NCI-H1092 (cell line): ENCODE results near the gene DNMBP.
"Not testable (repeated sequence)": the region's sequence is repeated elsewhere in the genome, so short reads cannot be mapped to it uniquely, and the experiment has no call there.

Source experiments
- DNase-seq: peaks from one replicate; lab custom pipeline; 2025; lab: John Stamatoyannopoulos, UW

The DNMBP gene

GRCh38 chr10:99993701-99994689 lies 15.8 kb downstream of the DNMBP start:
- no peak for DNase-seq

GRCh38 chr10:99985637-99986036 lies 24.1 kb downstream of the DNMBP start:
- not testable (repeated sequence) for DNase-seq

DNA sequence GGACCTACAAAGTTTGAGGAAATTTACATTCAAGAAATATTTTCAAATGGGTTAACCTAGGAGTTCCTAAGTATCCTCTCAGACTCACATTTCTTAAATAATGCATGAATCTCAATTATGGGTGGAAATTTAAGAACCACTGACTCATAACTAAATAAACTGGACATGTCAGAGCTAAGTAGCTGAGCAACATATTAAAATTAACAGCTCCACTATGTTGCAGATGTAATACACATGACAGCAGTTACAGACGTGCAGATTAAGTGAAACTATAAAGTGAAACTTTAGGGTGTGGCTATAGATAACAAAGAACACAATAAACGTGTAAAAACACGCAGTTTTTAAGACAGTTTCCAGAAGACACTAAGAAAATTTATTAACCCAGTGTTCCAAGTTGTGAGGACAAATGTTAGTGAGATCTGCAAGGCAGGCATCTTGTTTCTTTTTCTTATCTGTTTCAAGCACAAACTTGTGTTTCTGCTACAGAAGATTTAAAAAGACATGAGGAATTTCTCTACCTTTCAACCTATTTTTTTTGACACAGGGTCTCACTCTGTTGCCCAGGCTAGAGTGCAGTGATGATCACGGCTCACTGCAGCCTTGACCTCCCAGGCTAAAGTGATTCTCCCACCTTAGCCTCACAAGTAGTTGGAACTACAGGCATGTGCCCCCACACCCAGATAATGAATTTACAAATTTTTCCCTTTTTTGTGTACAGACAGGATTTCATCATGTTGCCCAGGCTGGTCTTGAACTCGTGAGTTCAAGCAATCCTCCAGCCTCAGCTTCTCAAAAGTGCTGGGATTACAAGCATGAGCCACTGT lies 25.3 kb downstream of the DNMBP start:
- DNase-seq = no peak

GRCh38 chr10:99983280-99983988 lies 26.3 kb downstream of the DNMBP start:
- DNase-seq = no peak

DNA sequence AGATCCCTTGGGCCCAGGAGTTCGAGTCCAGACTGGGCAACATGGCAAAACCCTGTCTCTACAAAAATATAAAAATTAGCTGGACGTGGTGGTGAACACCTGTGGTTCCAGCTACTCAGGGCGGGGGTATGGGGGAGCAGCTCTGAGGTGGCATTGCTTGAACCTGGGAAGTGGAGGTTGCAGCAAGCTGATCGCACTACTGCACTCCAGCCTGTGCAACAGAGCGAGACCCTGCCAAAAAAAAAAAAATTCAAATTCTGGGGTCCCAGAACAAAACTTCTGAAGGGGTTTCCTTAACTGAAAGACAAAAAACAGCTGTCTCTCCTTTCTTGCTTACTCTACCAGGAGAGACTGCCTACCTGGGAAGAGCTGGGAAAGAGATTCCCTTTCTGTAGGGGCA lies 27.0 kb downstream of the DNMBP start:
- DNase-seq = no peak

- DNase-seq = no peak
These were observed 28.1 kb downstream of the DNMBP start for GRCh38 chr10:99981581-99982199.

DNA sequence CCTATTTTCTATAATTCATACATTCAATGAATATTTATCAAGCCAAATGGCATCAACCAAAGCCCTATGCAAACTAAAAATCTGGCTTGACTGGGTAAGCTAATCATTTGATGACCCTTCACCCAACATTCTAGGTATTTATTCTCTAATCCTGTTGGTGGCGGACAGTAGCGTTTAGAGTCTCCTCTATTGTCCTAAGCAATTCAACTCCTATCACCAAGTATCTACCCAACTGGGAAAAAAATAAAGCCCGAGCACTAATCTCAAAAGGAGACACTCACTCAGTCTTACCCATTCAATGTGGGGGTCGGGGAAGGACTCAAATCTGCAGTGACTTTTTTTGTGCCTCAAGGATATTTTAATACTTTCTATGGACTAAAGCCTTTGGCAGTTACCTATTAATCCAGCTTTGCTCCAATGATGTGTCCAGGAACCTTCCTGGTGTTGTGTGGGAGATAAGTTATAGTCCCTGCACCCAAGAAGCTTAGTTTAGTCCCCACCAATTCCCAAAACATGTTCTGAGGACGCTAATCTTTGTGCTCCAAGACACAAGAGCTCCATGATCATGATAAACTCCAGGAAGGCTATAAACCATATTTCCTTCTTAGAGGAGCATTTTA lies 30.6 kb downstream of the DNMBP start:
- DNase-seq = no peak

DNA sequence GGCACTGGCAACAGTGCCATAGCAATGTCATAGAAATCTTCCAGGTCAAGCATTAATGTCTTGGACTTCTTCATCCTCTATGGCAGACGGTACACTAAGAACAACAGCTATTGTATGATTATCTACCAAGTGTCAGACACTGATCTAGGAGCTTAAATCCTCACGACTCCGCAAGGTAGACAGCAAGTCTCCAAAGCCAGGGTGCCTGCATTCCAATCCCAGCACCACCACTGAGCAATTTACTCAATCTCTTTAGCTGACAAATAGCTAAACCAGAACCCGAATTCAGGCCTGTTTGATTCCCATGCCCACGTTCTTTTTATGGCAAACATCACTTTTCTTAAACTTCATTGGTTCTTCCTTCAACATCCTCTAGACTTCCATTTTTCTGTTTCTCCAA lies 31.8 kb downstream of the DNMBP start:
- no peak for DNase-seq

GRCh38 chr10:99976886-99977665 lies 32.7 kb downstream of the DNMBP start:
- DNase-seq = no peak

GRCh38 chr10:99975942-99976809 lies 33.6 kb downstream of the DNMBP start:
- DNase-seq = no peak

DNA sequence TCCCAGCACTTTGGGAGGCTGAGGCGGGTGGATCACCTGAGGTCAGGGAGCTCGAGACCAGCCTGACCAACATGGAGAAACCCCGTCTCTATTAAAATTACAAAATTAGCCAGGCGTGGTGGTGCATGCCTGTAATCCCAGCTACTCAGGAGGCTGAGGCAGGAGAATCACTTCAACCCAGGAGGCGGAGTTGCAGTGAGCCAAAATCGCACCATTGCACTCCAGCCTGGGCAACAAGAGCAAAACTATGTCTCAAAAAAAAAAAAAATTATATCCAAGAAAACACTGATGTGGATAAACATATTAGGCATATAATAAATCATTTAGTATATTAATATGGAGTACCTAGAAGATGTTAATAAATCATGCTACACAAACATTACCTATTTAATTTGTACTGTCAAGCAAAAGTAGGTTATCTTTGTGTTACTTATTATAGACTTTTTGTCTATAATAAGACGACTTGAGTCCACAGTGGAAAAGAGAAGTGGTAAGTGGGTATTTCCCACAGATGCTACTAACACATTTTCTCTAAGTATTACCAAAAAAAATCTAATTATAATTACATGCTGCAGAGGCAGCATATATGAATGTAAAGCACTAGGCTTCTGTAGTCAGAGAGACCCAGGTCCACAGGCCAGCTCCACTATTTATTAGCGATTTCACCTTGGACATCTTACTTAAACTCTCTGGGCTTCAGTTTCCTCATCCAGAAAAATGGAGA lies 34.5 kb downstream of the DNMBP start:
- DNase-seq = no peak

DNA sequence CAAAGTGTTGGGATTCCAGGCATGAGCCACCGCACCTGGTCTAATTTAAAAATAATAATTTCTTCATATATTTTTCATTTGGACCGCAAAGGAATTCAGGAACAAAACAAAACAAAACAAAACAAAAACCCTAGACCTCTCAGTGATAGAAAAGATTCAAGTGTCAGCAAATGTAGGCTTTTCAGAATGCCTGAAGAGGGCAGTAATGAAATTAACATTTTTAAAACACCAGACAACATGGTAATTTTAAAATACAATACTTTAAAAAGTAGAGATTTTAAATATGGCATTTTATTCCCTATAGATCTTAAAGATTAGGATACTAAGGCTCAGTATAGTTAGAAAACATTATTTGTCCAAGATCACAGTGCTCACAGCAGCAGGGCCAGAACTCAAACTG lies 36.6 kb downstream of the DNMBP start:
- no peak for DNase-seq

- DNase-seq = no peak
These were observed 41.8 kb downstream of the DNMBP start for GRCh38 chr10:99967961-99968360.

GRCh38 chr10:99966306-99966705 lies 43.4 kb downstream of the DNMBP start:
- DNase-seq = no peak

DNA sequence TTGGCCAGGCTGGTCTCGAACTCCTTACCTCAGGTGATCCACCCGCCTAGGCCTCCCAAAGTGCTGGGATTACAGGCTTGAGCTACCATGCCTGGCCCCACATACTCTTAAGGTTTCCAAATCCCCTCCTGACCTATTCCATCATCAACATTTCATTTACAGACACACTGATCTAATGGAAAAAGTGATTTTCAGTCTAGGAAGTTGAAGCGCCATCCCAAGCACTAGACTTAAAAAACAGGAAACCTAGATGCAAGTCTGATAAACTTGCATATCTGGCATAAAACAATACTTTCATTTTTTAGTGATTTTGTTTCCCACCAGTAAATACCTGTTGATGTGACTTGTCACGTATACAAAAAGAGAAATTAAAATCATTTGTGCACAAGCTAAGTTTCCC lies 44.0 kb downstream of the DNMBP start:
- DNase-seq = no peak

DNA sequence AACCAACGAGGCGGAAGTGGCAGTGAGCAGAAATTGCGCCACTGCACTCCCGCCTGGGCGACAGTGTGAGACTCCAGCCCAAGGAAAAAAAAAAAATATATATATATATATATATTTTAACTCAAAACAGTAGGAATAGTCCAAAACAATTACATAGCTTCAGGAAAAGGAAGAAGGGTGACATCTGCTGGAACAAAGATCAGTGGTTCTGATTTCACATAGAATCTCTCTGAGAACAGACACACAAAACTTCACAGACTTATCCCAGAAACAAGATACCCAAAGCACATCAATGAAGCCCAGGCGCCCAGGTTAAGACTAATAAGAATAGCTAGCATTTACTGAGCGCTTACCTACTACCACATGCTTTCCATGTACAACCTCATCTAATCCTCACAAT lies 45.0 kb downstream of the DNMBP start:
- no peak for DNase-seq

DNA sequence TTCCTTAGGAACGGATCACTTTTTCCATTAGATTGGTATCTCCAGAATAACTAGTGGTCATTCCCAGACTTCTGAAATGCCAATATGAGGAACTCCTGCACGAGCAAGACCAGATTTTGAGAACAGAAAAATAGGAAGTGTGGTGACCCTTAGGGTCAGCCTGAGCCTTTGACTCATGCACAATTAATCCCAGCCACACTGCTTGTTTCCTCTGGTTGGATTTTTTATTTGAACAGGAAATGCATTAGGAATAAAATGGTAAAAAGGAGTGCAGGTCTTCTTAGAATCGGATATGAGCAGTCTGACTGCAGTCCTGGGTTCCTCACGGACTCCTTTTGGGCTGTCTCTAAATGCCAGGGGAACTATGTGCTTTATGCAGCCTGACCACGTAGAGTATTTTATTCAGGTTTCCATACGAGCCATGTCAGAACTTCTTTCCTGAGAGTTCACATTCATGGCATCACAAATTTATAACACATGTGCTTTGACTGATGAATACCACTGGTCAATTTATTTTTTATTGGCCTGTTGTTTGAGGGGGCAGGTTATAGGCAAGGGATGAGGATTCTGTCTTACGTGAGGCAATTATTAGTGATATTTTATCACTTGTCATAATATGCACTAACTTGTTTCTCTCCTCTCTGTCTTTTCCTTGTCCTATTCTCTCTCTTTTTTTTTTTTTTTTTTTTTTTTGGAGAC lies 46.1 kb downstream of the DNMBP start:
- DNase-seq = not testable (repeated sequence)

DNA sequence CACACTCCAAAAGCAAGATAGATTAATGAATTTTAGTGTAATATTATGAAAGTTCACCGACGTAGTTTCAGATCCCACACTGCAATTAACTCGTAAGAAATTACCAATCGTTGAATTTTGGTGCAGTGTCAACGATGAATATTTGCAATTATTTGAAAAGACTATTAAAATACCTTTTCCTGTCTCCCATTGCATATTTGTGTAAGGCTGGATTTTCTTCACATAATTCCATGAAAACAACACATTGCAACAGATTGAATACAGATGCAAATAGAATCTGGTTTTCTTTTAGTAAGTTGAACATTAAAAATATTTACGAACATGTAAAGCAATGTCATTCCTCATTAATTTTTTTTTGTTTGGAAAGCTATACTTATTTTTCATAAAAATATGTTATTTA lies 50.9 kb downstream of the DNMBP start:
- DNase-seq = no peak
